NCI-H82 treated with DMSO at 0.1 percent for 48 hours (cell line): ENCODE data around the gene RORC.

Experiments used
- DNase-seq: peaks from one replicate; lab custom pipeline; 2025; ENCODE audit not compliant: unreplicated experiment; lab: John Stamatoyannopoulos, UW

The RORC gene

DNA sequence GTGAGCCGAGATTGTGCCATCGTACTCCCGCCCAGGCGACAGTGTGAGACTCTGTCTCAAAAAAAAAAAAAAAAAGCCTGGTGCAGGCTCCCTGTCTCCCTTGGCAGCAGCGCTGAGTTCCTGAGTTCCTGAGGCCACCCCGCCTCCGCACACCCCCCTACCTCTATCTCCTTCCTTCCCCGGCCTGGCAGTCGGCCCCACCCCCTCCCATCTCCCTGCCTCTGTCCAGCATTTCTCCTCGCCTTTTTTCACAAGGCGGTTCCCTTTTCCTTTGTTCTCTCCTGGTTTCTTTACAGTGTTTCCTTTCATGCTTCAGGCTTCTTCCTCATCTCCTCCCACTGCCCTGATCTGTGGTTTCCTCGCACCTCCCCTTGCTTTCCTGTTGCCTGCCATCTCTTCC lies 2.7 kb downstream of the RORC start:
- DNase-seq = no peak

DNA sequence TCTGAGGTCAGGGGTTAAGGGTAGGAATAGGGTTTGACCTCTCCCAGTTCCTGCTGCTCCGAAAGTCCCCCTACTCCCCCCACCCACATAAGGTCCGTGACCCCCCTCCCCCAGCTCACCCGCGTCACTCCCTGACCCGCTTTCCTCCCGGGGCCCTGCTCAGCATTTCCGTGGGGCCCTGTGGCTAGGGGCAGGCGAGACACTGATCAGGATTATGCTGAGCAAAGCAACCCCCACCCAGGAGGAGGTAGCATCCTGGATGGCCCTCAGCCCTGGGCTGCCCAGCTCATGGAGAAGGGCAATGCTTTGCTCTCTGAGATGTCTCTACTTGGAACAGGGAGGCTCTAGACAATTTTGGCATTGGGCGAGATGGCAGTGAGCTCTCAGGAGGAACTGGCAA lies 3.7 kb downstream of the RORC start:
- no peak for DNase-seq

DNA sequence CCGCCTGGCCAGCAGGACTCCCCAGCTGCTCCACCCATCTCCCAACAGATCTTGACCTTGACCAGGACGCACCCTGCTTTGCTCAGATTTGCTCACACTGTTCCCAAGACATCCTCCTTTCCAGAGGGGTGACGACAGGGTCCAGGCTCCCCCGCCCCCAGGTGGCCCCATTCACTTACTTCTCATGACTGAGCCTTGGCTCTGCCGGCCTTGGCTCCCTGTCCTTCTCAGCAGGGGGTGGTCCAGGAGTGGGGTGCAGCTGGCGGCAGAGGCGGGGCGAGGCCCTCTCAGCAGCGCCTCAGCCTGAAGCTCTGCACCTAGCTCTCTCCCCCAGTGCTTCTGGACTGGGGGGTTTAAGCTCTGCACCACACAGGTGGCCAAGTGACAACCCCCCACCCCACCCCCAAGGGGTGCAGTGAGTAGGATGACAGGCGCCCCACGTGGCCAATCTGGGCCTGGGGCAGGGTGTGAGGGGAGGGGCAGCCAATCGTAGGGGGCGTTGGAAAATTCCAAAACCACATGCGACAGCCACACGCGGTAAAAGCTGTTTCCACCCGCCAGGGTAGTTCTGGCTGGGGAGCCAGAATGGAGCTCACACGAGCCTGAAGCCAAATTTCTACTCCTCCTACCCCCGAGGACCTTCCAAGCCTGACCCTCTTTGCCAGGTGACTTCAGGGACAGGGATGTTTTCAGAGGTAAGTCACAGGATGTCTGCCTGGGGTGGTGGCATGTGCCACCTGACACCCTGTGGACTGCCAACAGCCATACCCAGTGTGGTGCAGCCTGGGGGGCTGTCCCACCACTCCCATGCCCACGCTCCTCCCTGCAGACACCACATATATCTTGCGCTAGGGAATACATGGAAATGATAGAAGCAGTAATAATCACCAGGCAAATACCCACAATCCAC lies 5.6 kb downstream of the RORC start:
- DNase-seq = no peak

DNA sequence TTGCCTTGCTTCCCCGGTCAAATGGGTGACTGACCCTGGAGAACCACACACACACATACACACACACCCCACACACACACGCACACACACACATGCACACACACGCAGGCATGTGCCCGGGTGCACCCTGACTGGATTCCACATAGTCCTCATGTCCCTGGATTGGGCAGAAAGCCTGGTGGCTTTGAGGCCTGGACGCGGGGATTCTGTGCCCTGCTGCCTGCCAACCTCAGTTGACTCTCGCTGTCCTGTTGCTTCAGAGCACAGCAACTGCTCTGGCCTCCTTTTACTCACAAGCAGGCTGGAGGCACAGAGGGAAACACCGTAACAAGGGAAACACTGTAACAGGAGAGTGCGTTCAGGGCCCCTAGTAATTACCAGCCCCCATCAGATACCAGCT lies 6.4 kb downstream of the RORC start:
- no peak for DNase-seq

DNA sequence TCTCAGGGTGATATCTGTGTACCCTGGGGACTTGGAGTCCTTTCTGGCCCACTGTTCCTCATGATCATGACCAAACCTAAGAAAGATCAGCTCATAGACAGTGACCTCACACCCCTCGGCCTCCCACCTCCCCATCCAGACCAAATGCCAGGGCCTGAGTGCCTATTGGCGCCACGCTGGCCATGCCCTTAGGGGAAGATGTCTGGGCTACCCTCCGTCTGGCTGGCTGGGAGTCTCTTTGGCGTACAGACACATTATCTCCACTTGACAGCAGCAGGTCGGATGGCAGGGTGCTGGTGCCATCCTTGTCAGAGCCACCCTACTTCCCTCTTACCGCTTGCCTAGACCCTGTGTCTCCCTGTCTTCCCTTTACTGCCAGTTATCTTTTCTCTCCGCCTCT lies 8.4 kb downstream of the RORC start:
- no peak for DNase-seq

DNA sequence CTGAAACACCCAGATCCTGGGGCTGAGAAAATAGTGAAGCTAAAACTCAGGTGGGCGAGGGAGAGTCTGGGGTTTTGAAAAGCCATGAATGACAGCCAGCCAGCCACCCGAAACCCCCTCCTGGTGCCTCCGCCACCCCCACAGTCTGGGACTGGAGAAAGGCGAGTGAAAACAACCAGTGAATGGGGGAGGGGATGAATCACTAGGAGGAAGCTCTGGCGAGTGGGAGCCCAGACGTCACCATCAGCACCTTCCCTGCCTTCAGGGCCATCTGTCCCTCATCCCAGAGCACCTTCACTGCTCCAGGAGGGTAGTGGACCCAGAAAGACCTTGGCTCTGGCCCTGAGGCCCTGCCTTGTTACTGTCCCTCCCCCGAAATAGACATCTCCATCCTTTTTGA lies 9.2 kb downstream of the RORC start:
- DNase-seq = no peak

DNA sequence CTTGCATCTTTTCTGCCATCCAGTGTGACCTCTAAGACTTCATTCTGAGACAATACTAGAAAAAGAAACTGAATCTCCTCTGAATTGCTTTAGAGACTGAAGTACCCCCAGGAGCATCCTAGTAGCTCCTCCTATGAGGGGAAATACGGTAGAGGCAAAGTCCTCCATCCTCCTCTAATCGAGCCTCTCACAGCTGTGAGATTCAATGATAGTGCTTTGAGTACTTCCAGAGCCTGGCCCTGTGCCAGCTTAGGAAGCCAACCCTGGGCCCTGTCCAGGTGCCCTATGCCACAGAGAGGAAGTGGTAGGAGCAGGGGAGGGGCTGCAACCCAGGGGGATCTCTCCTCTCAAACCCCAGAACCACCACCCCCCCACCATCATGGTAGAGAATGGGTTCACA lies 10.7 kb downstream of the RORC start:
- DNase-seq = no peak

DNA sequence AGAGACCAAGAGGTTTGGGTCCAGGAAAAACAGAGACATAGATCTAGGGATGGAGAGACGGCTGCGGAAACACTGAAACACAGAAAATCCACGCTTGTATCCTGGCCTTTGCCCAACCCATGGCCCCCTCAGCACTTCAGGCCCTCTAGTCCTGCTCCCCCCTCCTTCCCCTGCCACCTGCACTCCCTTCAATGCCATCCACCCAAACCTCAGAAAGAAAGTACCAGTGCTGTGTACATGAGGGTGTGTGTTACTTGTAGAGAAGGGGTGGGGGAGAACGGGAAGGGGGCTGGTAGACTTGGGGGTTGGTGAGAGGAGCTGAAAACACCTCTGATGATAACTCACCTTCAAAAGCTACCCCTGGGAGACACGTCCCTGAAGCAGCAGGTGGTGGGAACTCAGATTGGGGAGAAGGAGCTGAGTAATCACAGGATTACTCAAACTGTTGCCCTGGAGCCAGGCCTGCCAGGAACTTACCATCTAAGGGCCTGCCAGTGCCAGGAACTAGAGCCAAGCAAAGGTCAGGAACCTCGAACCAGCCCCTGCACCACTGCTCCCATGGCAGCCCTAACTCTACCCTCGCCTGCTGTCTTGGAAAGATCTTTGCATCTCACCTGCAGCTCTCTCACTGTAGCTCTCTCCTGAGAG lies 11.5 kb downstream of the RORC start:
- DNase-seq = no peak

DNA sequence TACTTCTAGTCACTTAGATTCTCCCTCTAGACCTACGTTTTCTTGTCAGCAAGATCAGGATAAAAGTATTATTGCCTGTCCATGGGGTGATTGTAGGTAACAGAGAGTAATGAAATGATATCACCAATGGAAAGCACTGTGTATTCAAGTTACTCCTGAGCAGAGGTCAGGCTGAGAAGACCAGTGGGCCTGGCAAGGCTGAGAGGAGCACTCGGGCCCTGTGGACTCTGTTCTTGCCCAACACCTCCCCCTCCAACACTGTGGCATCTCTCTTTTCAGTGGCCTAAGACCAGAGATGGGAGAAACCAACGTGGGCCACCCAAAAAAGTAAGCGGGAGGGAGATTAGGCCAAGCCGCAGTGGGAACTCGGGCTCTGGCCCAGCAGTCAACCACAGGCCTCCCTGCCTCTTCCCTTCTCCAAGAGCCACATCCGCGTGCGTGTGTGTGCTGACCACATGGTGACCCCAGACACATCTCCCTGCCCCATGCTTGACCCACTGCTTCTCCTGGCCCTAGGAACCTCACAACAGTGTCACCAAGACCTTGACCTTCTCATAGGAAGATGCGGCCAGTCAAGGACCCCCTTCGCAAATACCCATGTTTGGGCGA lies 12.3 kb downstream of the RORC start:
- DNase-seq = no peak

DNA sequence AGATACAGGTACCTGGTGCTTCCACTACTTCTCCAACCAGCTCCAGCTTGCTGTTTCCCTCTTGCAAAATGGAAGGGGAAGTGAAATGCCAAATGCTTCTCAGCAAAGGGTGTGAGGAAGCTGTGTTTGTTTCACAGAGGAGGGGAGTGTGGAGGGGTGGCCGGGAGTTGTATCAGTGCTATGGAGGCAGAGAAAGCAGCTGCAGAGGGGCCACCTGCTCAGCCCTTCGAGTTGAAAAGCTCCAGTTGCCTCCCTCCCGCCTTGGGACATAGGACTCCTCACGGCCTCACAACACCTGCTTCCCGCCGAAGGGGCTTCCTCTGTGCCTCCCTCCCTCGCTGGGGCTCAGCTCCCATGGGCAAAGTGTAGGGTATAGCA lies 14.3 kb downstream of the RORC start:
- DNase-seq = no peak

DNA sequence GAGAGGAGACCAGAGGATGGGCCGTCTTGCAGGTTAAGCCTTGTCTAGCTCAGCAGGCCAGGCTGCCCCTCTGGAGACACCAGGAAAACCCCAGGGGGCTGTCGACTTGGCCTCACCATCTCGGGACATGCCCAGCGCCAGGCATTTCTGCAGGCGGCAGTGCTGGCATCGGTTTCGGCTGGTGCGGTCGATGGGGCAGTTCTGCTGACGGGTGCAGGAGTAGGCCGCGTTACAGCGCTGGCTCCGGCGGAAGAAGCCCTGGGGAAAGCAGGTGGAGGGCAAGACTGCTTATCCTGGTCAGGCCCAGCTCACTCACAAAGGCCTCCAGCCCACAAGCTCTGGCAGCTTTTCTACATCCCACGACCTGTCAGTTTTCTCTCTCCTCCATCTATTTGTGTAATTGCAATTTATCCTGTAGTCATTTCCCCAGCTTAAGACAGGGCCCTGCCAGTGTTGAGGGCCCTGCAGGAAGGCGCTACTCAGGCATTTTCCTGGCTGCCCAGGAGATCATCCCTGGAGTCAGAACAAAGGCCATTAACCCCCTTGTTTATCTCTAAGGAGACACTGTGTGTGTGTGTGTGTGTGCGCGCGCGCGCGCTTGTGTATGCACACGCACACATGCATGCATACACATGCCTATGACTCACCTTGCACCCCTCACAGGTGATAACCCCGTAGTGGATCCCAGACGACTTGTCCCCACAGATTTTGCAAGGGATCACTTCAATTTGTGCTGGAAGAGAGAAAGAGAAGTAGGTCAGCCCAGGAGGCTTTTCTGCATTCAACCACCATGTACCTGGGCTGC lies 14.9 kb downstream of the RORC start:
- no peak for DNase-seq

DNA sequence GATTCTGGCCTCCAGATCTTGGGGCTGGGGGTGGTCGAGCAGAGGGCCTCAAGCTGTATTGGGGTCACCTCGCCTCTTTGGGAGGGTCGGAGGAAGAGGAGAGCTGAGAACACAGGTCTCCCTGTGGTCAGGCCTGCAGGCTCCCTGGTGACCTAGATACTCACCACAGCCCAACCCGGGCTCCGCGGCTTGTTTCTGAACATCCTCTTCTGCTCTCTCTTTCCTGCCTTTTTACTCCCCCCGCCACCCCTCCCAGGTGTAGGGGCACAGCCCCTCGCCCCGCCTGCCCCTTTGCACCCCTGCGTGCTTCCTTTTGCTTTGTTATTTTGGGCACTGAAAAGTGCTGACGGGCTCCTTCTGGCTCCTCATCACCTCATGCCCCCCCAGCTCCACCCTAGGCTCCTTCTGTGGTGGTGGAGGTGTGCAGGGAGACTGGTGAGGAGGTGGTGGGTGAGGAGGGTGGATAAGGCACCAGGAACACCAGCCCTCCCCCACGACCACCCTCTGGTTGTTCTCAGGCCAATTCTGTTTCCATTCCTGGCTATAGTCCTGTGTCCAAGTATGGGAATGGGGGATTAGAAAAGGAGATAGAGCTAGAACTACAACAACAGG lies 15.8 kb downstream of the RORC start:
- no peak for DNase-seq

DNA sequence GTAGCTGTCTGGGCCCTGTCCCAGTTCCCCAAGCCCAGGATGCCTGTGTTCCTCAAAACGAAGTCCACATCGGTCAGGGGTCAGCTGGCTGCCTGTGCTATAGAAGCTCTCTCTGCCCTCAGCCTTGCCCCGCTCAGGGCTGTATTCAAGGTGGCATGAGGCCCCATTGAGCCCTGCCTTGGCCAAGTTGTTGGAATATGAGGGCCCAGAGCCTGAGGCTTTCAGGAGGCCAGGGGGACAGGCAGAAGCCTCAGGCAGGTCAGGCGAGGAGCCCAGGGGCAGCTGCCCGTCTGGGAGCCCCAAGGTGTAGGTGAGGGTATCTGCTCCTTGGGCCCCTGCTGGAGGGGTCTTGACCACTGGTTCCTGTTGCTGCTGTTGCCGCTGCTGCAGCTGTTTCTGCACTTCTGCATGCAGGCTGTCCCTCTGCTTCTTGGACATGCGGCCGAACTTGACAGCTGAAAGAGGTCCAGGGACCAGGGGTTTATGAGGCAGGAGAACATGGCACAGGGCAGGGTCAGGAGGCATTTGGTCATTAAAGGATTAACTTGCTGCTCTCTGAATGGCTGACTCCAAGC lies 16.5 kb downstream of the RORC start:
- no peak for DNase-seq

DNA sequence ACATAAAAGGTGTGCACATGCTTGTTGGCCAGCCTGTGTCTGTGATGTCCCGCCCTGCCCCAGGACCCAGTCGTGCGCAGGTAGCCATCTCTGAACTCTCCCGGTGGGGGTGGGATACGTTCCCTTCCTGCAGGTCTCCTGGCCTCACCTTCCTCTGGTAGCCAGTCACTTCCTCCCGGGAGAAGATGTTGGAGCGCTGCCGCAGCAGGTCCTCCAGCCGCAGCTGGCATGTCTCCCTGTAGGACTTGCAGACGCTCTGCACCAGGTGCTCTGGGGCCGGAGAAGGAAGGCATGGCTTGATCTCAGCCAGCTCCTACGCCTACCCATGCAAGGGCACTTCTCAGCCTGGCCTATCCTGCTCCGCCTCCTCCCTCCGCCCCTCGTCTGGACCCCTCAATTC lies 17.2 kb downstream of the RORC start:
- DNase-seq = no peak

DNA sequence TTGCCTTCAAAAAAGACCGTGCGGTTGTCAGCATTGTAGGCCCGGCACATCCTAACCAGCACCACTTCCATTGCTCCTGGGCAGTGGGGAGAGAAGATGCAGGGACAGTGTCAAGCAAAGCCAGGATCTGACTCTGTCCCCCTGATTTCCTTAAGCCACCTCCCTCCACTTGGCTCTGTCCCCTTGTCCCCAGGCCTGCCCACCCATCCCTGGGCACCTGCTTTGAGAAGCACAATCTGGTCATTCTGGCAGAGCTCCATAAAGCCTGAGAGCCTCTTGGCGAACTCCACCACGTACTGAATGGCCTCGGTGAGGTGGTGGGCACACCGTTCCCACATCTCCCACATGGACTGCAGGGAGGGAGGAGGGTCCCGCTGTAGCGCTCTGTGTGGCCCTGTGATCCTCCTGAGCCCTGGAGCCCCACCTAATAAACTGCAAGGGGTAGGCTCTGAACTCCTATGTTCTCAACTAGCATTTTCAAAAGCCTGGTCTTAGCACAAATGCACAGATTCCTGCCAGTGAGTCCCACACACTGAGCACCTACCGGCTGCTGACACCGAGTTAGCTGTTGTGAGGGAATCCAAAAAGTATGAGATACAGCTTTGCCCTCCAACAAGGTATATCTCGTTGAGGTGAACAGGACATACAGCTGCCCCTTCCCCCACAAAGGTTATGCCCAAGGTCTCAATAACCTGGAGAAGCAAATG lies 18.2 kb downstream of the RORC start:
- no peak for DNase-seq

DNA sequence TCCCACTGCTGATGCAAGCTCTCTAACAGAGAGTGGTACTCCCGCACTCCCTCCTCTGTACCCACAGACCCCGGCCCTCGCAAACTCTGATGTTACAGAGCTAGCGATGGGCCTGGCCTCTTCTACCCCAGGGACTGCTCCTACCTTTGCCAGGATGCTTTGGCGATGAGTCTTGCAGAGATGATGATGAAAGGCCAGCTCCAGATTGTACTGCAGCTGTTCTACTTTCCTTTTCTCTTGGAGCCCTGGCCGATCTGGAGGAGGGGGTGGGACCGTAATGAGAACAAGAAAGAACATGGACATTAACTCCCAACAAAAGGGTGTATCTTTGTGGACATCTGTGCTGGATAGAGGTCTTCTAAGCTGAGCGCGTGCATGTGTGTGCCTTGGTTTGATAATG lies 20.4 kb downstream of the RORC start:
- DNase-seq = no peak

DNA sequence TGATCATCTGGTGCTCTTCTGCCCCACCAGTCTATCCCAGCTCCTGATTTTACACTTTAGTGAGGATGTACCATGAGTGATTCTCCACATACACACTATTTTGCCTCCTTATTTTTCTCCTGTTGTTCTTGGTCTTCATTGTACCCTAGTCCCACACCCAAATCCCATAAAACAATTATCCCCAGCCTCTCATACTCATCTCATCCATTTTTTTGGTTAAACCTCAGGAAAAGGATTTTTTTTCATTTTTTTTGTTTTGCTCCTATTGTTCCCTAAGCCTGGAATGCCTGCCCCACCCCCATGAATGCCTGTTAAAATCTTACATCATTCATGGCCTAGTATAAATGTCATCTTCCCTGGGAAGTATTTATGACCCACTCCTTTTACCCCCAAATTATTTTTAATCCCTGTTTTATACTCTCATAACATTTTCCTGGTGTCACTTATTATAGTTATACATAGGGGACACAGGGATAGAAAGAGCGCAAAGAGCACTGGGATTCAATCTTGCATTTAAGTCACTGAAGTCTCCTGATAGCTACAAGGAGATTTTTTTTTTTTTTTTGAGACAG lies 21.5 kb downstream of the RORC start:
- DNase-seq = no peak

DNA sequence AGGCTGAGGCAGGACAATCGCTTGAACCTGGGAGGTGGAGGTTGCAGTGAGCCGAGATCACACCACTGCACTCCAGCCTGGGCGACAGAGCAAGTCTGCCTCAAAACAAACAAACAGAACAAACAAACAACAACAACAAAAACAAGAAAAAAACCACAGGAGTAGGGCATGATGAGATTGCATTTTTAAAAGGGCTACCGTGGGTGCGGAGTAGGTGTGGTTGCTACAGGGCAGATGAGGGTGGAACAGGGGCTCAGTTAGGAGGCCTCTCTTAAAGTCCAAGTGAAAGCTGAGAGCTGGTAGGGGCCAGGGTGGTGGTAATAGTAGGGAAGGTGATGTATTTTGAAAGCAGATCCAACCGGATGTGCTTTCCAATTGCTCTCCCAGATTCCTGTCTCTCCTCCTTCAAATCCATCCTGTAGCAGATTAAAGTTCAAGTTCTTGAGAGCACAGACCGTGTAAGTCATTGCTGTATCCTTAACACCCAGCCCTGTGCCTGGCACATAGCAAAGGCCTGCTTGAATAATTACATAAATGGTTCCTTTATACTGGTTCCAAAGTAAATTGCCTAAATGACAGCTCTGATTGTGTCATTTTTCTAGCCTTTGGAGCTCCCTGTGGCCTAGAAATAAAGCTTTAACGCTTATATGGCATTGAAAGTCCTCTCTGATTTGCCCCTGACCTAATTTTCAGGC lies 22.2 kb downstream of the RORC start:
- DNase-seq = no peak

DNA sequence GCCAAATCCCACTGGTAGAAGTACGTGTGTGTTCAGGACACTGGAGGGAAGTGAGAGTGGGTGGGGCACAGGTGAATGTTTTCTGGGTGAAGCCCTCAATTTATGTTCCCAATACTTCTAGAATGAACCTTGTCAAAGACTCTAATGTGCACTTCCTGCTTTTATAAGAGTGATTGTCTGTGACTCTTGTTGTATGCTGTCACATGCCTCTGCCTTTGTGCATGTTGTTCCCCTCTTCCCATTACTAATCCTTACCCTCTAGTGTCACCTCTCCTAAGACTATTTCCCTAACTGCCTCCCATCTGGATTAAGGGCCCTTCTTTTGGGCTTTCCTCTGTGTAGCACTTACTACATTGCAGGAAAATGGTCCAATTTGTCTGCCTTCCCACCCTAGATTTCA lies 23.8 kb downstream of the RORC start:
- no peak for DNase-seq
